Cerebellar nuclear complex (tissue), 1 donor: ENCODE results near the gene TNRC18.
"Not testable (repeated sequence)": the region's sequence is repeated elsewhere in the genome, so short reads cannot be mapped to it uniquely, and the experiment has no call there.

ENCODE experiments used
- DNase-seq, 2 experiments: peaks; one replicate each; lab custom pipeline; 2025; lab: John Stamatoyannopoulos, UW

TNRC18 gene

DNA sequence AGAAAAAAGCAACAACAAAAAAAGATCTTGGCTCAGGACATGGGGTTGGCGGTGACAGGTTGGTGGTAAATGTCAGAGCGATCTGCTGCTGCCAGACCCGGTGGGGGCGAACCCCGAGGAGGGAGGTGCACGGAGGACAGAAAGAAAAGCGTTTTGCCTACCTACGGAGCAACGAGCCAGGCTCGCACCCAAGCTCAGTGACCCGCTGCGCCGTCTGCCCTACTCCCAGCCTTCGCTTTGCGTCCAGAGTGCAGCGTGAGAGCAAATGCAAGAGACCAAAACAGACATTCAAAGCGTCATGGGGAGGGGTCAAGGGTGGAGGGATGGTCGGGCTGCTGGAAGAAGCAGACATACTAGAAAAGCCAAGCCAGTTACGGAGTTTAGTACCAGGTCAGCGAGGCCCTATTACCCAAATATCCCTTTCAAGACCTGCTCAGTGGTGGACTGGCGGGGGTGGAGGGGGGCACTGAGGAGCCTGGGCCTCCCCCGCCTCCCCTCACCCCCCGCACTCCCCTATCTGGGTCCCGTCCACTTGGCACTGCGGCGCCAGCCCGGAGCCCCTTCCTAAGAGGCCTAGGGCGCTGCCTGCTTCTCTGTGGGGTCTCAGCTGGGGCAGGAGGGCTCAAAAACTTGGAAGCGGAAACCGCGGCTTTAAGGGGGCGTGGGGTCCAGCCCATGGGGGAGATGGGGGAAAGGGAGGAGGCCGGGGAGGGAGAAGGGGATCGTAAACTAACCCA is 74.0 kb downstream of the TNRC18 start:
- no peak for DNase-seq

- DNase-seq, result no peak
Measured at GRCh38 chr7:5349005-5349380, 74.6 kb downstream of the TNRC18 start.

DNA sequence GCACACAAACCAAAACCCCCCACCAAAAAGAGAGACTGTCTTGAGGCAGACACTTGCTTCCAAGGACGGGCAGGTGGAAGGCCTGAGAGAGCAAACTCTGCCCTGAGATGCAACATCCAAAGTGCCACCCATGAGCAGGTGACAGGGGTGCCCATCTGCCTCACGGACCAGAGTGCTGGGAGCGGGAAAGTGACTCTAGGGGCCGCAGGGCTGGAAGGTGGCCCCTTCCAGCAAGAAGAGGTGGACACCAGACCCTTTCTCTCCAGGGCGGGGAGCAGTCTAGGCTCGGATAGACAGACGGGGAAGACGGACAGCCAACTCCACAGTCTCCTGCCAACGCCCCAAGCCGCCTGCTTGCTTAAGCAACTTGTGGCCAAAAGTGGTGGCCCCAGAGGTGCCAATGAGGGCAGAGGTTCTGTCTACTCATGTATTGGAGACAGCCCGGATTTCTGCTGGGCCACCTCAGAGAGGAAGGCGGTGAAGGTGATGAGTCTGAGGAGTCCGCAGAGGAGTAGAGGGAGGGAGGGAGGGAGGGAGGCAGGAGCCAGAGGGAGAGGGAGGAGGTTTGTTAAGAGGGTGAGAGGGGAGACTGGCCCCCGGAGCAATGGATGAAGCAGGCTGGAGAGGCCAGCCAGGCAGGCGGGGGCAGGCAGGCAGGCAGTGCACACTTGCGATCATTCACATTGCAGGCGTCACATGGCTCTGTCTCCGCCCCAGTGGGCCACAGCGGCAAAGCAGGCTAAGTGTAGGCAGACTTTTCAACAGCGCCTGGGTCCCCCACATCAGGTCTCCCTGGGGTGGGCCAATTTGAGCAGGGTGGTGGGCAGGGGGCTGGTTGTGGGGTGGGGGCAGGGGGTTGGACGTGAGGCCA is 75.3 kb downstream of the TNRC18 start:
- DNase-seq, result no peak

GRCh38 chr7:5345671-5346070 is 78.0 kb downstream of the TNRC18 start:
- DNase-seq, result no peak

GRCh38 chr7:5345171-5345570 is 78.5 kb downstream of the TNRC18 start:
- no peak for DNase-seq

- DNase-seq, result no peak
Measured at GRCh38 chr7:5344342-5344741, 79.3 kb downstream of the TNRC18 start.

DNA sequence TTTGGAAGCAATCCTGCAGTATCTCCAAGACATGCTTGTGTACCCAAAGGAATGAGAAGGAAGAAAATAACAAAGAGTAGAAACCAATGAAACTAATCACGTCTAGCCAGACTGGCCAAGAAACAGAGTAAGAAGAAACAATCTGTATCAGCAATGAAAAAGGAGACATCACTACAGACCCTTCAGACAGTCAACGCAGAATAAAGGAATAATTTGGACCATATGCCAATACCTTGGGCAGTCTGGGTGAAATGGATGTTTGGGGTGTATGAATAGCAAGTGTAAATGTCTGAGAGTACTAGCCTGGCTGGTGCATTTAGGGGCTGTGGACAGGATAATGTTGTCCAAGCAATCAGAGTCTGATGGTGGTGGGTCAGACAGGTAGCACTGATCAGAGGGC is 79.8 kb downstream of the TNRC18 start:
- no peak for DNase-seq

- DNase-seq, result no peak
Measured at GRCh38 chr7:5342631-5343030, 81.0 kb downstream of the TNRC18 start.

DNA sequence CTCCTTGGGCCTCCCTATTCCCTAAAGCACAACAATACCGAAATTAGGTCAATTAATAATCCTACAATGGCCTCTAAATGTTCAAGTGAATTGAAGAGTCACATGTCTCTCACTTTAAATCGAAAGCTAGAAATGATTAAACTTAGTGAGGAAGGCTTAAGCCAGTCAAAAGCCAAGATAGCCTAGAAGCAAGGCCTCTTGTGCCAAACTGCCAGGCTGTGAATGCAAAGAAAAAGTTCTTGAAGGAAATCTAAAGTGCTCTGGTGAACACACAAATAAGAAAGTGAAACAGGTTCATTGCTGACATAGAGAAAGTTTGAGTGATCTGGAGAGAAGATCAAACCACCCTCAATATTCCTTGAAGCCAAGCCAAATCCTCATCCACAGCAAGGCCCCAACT is 83.7 kb downstream of the TNRC18 start:
- no peak for DNase-seq

- DNase-seq, result no peak
Measured at GRCh38 chr7:5337047-5337446, 86.6 kb downstream of the TNRC18 start.

- no peak for DNase-seq
Measured at GRCh38 chr7:5334671-5335070, 89.0 kb downstream of the TNRC18 start.

DNA sequence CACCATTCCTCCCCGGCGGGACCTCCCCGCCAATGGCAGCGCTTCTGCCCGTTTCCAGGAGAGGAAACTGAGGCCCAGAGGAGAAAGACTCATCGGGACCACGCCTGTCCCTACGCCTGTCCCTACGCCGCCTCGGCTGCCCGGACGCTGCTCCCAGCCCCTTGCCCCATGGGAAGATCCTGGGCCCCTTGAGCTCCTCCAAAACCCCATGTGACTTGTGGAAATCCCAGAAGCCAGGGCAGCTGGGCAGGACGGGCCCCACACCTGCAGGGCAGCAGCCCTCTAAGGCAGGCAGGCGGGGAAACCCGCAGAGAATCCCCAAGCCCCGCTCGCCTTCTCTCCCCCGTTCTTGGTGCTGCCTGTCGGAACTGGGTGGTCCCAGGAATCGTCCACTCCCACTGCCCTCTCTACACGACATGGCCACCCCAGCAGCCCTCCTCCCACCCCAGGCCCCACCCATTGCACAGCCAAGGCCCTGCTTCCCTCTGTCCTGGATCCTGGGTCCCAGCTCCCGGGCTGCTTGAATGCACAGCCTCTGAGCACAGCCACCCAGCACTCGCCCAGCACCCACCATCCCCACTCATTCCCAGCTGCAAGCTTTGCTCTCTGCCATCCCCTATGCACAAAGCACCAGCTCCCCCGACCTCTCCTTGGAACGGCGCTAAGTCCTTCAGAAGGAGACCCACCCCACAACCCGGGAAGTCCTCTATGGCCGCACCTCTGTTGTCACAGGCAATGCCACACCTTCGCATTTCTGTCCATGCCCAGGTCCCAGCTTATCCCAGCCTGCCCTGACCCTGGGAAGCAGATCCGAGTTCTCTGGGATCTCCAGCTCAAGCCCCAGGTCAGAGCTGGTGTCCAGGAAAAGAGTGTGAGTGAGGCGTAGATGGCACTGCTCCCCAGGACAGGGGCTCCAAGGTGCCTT is 90.3 kb downstream of the TNRC18 start:
- no peak for DNase-seq

- no peak for DNase-seq
Measured at GRCh38 chr7:5332579-5332978, 91.1 kb downstream of the TNRC18 start.

- no peak for DNase-seq
Measured at GRCh38 chr7:5330288-5330687, 93.3 kb downstream of the TNRC18 start.

DNA sequence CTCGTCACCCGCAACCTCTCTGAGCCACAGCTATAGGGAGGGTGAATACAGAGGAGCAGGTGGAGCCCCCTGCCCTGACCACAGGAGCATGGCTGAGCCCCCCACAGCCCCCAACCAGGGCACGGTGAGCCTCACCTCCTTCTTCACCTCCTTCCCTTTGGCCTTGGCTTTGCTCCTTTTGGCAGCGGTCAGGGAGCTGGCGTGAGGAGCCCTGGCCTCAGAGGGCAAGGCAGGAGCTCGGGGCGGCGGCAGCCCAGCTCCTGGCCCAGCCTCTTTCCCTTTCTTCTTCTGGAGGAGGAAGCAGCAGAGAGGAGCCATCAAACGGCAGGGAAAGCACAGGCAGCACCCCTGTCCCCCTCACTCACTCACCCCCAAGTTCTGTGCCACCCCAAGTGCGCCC is 98.7 kb downstream of the TNRC18 start:
- DNase-seq, result no peak

DNA sequence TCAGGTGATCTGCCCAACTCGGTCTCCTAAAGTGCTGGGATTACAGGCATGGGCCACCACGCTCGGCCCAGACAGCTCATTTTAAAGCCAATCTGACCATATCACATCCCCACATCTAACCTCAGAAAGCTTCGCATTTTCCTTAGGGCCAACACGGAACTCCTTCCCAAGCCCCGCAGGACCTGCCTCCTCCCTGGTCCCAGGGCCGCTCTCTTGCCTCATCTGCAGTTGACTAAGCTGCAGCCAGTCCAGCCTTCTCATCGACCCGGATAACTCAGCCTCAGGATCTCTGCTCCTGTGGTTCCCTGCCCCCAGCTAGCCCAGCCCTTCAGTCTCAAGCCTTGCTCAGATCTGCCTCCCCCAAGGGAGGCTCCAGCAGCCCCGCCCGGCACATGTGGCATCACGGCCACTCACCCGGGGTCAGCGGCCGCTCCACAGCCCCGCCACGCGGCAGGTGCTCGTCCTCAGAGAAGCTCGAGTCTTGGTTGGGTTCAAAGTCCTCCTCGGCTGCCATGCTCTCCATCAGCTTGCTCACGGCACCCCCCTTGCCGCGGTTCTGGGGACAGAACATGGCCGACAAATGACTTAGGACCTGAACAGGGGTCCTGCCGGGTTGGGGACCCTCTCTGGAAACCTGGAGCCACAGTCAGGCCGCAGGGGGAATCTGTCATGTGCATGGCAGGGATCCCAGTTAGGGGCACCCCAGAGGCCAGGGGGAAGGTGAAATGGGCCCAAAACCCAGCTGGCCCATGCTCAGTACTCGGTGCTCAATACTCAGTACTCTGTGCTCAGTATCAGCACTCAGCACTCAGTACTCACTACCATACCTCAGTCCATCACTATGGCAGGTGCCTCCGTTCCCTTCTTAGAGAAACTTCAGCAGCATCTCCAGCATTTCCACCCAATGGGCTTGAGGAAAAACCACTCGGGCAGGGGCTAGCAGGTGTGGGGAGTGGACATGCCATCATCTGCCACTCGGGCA is 99.5 kb downstream of the TNRC18 start:
- DNase-seq, result not testable (repeated sequence)

GRCh38 chr7:5322621-5323410 is 100.8 kb downstream of the TNRC18 start:
- DNase-seq, result no peak

GRCh38 chr7:5320802-5321396 is 102.7 kb downstream of the TNRC18 start:
- DNase-seq, result no peak

- DNase-seq, result no peak
Measured at GRCh38 chr7:5320391-5320790, 103.2 kb downstream of the TNRC18 start.

GRCh38 chr7:5318613-5319012 is 105.0 kb downstream of the TNRC18 start:
- not testable (repeated sequence) for DNase-seq
